Measurements from ENCODE around the gene INPP5D. TPM values are rescaled to one million over a fixed set of nuclear protein-coding genes. Genes with fewer than 3 reads are reported as not detected.

Gene INPP5D
- total RNA-seq, 2 donors from 2014 or later: 0.66 to 3.0 TPM

GRCh38 chr2:233093721-233094120 is 33.6 kb downstream of the INPP5D start:
- H3K36me3 ChIP-seq (ENCODE audit: control insufficient read depth, insufficient read depth, low read length): no peaks in the 10 kb centered on the region
- peak; percentile 34 for DNase-seq
- no peak overlapping the region for H3K27ac ChIP-seq (ENCODE audit: low read depth, low read length)
- H3K27me3 ChIP-seq (ENCODE audit: control insufficient read depth, insufficient read depth, low read length, poor library complexity, severe bottlenecking): no peaks in the 10 kb centered on the region
- Mint-ChIP-seq H3K4me1 (peaks cover 11% of the 10 kb centered on the region), H3K36me3 (ENCODE audit: low read depth) (no peaks in the 10 kb centered on the region), H3K4me3 (no peak overlapping the region), H3K9me3 (no peaks in the 10 kb centered on the region), H3K27ac (no peak overlapping the region), H3K27me3 (ENCODE audit: insufficient read depth) (no peaks in the 10 kb centered on the region)
- H3K4me3 ChIP-seq (ENCODE audit: low read length): no peak overlapping the region
- peaks cover 5% of the 10 kb centered on the region for H3K9me3 ChIP-seq (ENCODE audit: control insufficient read depth, low read length)
- H3K9ac ChIP-seq (ENCODE audit: extremely low read depth, low read length, poor library complexity, severe bottlenecking): no peak overlapping the region
- TF ChIP-seq CTCF (conservative IDR thresholded peaks at IDR 0.05): no peak
- WGBS, 2 experiments (ENCODE audit: insufficient coverage in 1 of 2, insufficient read length in 1 of 2): 93 to 94% methylated on average over 3 to 4 of the region's 4 CpGs
- peaks cover 8% of the 10 kb centered on the region for H3K4me1 ChIP-seq (ENCODE audit: control insufficient read depth, insufficient read depth, low read length)

- H3K9ac ChIP-seq (ENCODE audit: extremely low read depth, low read length, poor library complexity, severe bottlenecking): no peak overlapping the region
- no peaks in the 10 kb centered on the region for H3K27me3 Mint-ChIP-seq (ENCODE audit: insufficient read depth)
- no peaks in the 10 kb centered on the region for H3K9me3 Mint-ChIP-seq
- no peak overlapping the region for H3K4me3 Mint-ChIP-seq
- H3K36me3 ChIP-seq (ENCODE audit: control insufficient read depth, insufficient read depth, low read length): no peaks in the 10 kb centered on the region
- no peaks in the 10 kb centered on the region for H3K27me3 ChIP-seq (ENCODE audit: control insufficient read depth, insufficient read depth, low read length, poor library complexity, severe bottlenecking)
- no peak overlapping the region for H3K27ac Mint-ChIP-seq
- TF ChIP-seq CTCF (conservative IDR thresholded peaks at IDR 0.05): no peak
- 75 to 78% methylated on average over 5 to 6 of the region's 6 CpGs for WGBS, 2 experiments (ENCODE audit: insufficient coverage in 1 of 2, insufficient read length in 1 of 2)
- H3K4me1 Mint-ChIP-seq: peaks cover 11% of the 10 kb centered on the region
- no peak overlapping the region for H3K4me3 ChIP-seq (ENCODE audit: low read length)
- H3K36me3 Mint-ChIP-seq (ENCODE audit: low read depth): no peaks in the 10 kb centered on the region
- H3K27ac ChIP-seq (ENCODE audit: low read depth, low read length): no peak overlapping the region
- no peak for DNase-seq
- peaks cover 5% of the 10 kb centered on the region for H3K9me3 ChIP-seq (ENCODE audit: control insufficient read depth, low read length)
- no peaks in the 10 kb centered on the region for H3K4me1 ChIP-seq (ENCODE audit: control insufficient read depth, insufficient read depth, low read length)
Measured at GRCh38 chr2:233094614-233095013, 34.5 kb downstream of the INPP5D start.

- H3K27me3 Mint-ChIP-seq (ENCODE audit: insufficient read depth): no peaks in the 10 kb centered on the region
- no peak overlapping the region for H3K4me3 ChIP-seq (ENCODE audit: low read length)
- DNase-seq: no peak
- no peak overlapping the region for H3K4me3 Mint-ChIP-seq
- no peak overlapping the region for H3K27ac Mint-ChIP-seq
- no peaks in the 10 kb centered on the region for H3K36me3 ChIP-seq (ENCODE audit: control insufficient read depth, insufficient read depth, low read length)
- H3K9me3 ChIP-seq (ENCODE audit: control insufficient read depth, low read length): peaks cover 5% of the 10 kb centered on the region
- peaks cover 17% of the 10 kb centered on the region for H3K4me1 Mint-ChIP-seq
- no peaks in the 10 kb centered on the region for H3K9me3 Mint-ChIP-seq
- no peak for TF ChIP-seq CTCF (conservative IDR thresholded peaks at IDR 0.05)
- H3K27ac ChIP-seq (ENCODE audit: low read depth, low read length): no peak overlapping the region
- no peaks in the 10 kb centered on the region for H3K4me1 ChIP-seq (ENCODE audit: control insufficient read depth, insufficient read depth, low read length)
- WGBS, 2 experiments (ENCODE audit: insufficient coverage in 1 of 2, insufficient read length in 1 of 2): 95 to 100% methylated on average over 4 to 6 of the region's 6 CpGs
- H3K9ac ChIP-seq (ENCODE audit: extremely low read depth, low read length, poor library complexity, severe bottlenecking): no peak overlapping the region
- H3K27me3 ChIP-seq (ENCODE audit: control insufficient read depth, insufficient read depth, low read length, poor library complexity, severe bottlenecking): no peaks in the 10 kb centered on the region
- H3K36me3 Mint-ChIP-seq (ENCODE audit: low read depth): no peaks in the 10 kb centered on the region
Measured at GRCh38 chr2:233096006-233096405, 35.9 kb downstream of the INPP5D start.
